GM23338 (cell line): ENCODE results near the gene NGDN. TPM values are rescaled to one million over a fixed set of nuclear protein-coding genes. Genes with fewer than 3 reads are reported as not detected.

ENCODE experiments used
- ATAC-seq: fragments of 200-7000 bp; cut with Tn5 transposase; 3 replicates; pipeline ENCODE4 v1.9.1; 2020
- DNase-seq: peaks from one replicate; pipeline ENCODE4 v3.0.0-alpha.2; 2015; ENCODE audit warnings: low spot score
- H2AFZ ChIP-seq: fragments of 200-600 bp; sonication (generic); 2 replicates; pipeline ENCODE4 v1.8.0; 2016; ENCODE audit warnings: antibody characterized with exemption, mild to moderate bottlenecking, moderate library complexity
- H3F3A ChIP-seq: fragments of 200-600 bp; sonication (generic); replicated peaks from 2 replicates; pipeline ENCODE4 v1.8.0; 2017; ENCODE audit warnings: antibody characterized with exemption, mixed run types, low read depth
- H3K27ac ChIP-seq: fragments of 200-600 bp; sonication (generic); 2 replicates; pipeline ENCODE4 v1.6.1; 2016; ENCODE audit warnings: low read depth
- H3K27me3 ChIP-seq: fragments of 200-600 bp; sonication (generic); 2 replicates; pipeline ENCODE4 v1.8.0; 2016; ENCODE audit warnings: mild to moderate bottlenecking, mixed run types, moderate library complexity; ENCODE audit not compliant: insufficient read depth
- H3K36me3 ChIP-seq: fragments of 200-600 bp; sonication (generic); 2 replicates; pipeline ENCODE4 v1.8.0; 2016; ENCODE audit warnings: mild to moderate bottlenecking; ENCODE audit not compliant: insufficient read depth
- H3K4me1 ChIP-seq: fragments of 200-600 bp; sonication (generic); 2 replicates; pipeline ENCODE4 v1.8.0; 2016; ENCODE audit warnings: mild to moderate bottlenecking, moderate library complexity; ENCODE audit not compliant: insufficient read depth
- H3K4me2 ChIP-seq: fragments of 200-600 bp; sonication (generic); 2 replicates; pipeline ENCODE4 v1.7.1; 2017; ENCODE audit warnings: mixed run types
- H3K4me3 ChIP-seq: fragments of 200-600 bp; sonication (generic); 2 replicates; pipeline ENCODE4 v1.6.1; 2016; ENCODE audit warnings: mixed run types
- H3K79me2 ChIP-seq: fragments of 200-600 bp; sonication (generic); replicated peaks from 2 replicates; pipeline ENCODE4 v1.8.0; 2017; ENCODE audit warnings: mild to moderate bottlenecking; ENCODE audit not compliant: insufficient read depth
- H3K9me2 ChIP-seq: fragments of 200-600 bp; sonication (generic); 2 replicates; pipeline ENCODE4 v1.8.0; 2017; ENCODE audit not compliant: insufficient read depth
- H4K20me1 ChIP-seq: fragments of 200-600 bp; sonication (generic); replicated peaks from 2 replicates; pipeline ENCODE4 v1.8.0; 2017; ENCODE audit warnings: mild to moderate bottlenecking; ENCODE audit not compliant: insufficient read depth
- H3K27ac Mint-ChIP-seq: 2 replicates; pipeline ENCODE4 v1.8.0; 2020; ENCODE audit warnings: inconsistent platforms, mild to moderate bottlenecking, moderate library complexity, mixed read lengths
- H3K27me3 Mint-ChIP-seq: 3 replicates; pipeline ENCODE4 v1.8.0; 2022; ENCODE audit warnings: low read depth, mild to moderate bottlenecking, moderate library complexity, mixed read lengths, inconsistent platforms; ENCODE audit not compliant: insufficient read depth, poor library complexity
- H3K36me3 Mint-ChIP-seq: 3 replicates; pipeline ENCODE4 v1.8.0; 2021; ENCODE audit warnings: low read depth, mild to moderate bottlenecking, inconsistent platforms, moderate library complexity, mixed read lengths
- H3K4me1 Mint-ChIP-seq: 3 replicates; pipeline ENCODE4 v1.8.0; 2020; ENCODE audit warnings: mild to moderate bottlenecking, inconsistent platforms, mixed read lengths
- H3K4me3 Mint-ChIP-seq: 3 replicates; pipeline ENCODE4 v1.8.0; 2021; ENCODE audit warnings: moderate library complexity, mild to moderate bottlenecking, inconsistent platforms, mixed read lengths
- H3K9me3 Mint-ChIP-seq: 3 replicates; pipeline ENCODE4 v1.8.0; 2020; ENCODE audit warnings: moderate library complexity, mild to moderate bottlenecking, inconsistent platforms, mixed read lengths
- CREB1 ChIP-seq: fragments of 250-450 bp; sonication (Bioruptor Pico); IDR thresholded peaks from 2 replicates; pipeline ENCODE4 v1.5.0; 2020; ENCODE audit warnings: low read depth, mild to moderate bottlenecking, moderate library complexity
- ETS1 ChIP-seq: IDR thresholded peaks from 2 replicates; pipeline ENCODE4 v1.6.1; 2016; ENCODE audit warnings: antibody characterized with exemption
- EZH2 ChIP-seq: fragments of 200-600 bp; sonication (generic); IDR thresholded peaks from one replicate; pipeline ENCODE4 v1.8.0; 2017; ENCODE audit warnings: antibody characterized with exemption, mild to moderate bottlenecking, low read depth; ENCODE audit not compliant: unreplicated experiment
- EZH2phosphoT487 ChIP-seq: fragments of 200-600 bp; sonication (generic); IDR thresholded peaks from one replicate; pipeline ENCODE4 v1.8.1; 2018; ENCODE audit warnings: antibody characterized with exemption; ENCODE audit not compliant: unreplicated experiment
- NANOG ChIP-seq: IDR thresholded peaks from 2 replicates; pipeline ENCODE4 v1.6.1; 2016; ENCODE audit warnings: antibody characterized with exemption, borderline replicate concordance
- POLR2AphosphoS5 ChIP-seq: IDR thresholded peaks from 2 replicates; pipeline ENCODE4 v1.6.1; 2016; ENCODE audit warnings: antibody characterized with exemption, low read depth
- ZNF331 ChIP-seq: fragments of 250-450 bp; sonication (Bioruptor Pico); IDR thresholded peaks from 2 replicates; pipeline ENCODE4 v1.5.0; 2020; ENCODE audit warnings: low read depth, mild to moderate bottlenecking, moderate library complexity
- polyA plus RNA-seq: library from polyadenylated mRNA; unstranded; fragments of >200 nt; fragmentation: Nextera tagmentation; extraction: Ambion mirVana; gene quantifications from 2 replicates; pipeline ENCODE4 v1.2.1, GENCODE V29; 2016
- total RNA-seq: library from RNA; depleted of rRNA; stranded (reverse); fragments of >200 nt; shearing (Covaris generic); gene quantifications from 2 replicates; pipeline ENCODE4 v1.2.3, GENCODE V29; 2014

Gene NGDN
- total and polyA plus RNA-seq, 2 experiments from 2014 or later: 48.6 to 90.8 TPM

GRCh38 chr14:23465261-23465660 is 4.2 kb upstream of the NGDN start:
- Mint-ChIP-seq H3K4me1 (0 out of 3 replicates have a peak, but pooled peaks cover 3% of the 10 kb centered on the region), H3K27ac (no peak overlapping the region), H3K36me3 (no peaks in the 10 kb centered on the region), H3K27me3 (no peaks in the 10 kb centered on the region), H3K4me3 (no peak overlapping the region), H3K9me3 (no peaks in the 10 kb centered on the region; the same call in 2 of the 3 replicates)
- 0 out of 2 replicates have a peak, but pooled peaks cover 3% of the 10 kb centered on the region for H3K9me2 ChIP-seq
- peaks cover 5% of the 10 kb centered on the region for H3K79me2 ChIP-seq
- DNase-seq (no peak), ATAC-seq (no peak)
- H3K36me3 ChIP-seq: no peaks in the 10 kb centered on the region
- no peak overlapping the region for H2AFZ ChIP-seq
- no peaks in the 10 kb centered on the region for H4K20me1 ChIP-seq
- peaks cover under 1% of the 10 kb centered on the region; the same call in 1 of the 2 replicates for H3K4me1 ChIP-seq
- H3K27ac ChIP-seq: no peak overlapping the region
- no peaks in the 10 kb centered on the region for H3K27me3 ChIP-seq
- H3F3A ChIP-seq: peaks cover 2% of the 10 kb centered on the region; the same call in 1 of the 2 replicates
- no peak overlapping the region for H3K4me3 ChIP-seq
- H3K4me2 ChIP-seq: no peak overlapping the region
- TF ChIP-seq CREB1 (CRISPR knock-in tag) (no peak), ZNF331 (CRISPR knock-in tag) (no peak), EZH2phosphoT487 (no peak), ETS1 (no peak)

GRCh38 chr14:23468704-23469126 is 788 bp upstream of the NGDN start:
- TF ChIP-seq NANOG: no peak
- no peak for TF ChIP-seq ETS1
- no peak for TF ChIP-seq POLR2AphosphoS5
- no peak for TF ChIP-seq EZH2
- Mint-ChIP-seq H3K27me3 (peaks cover 2% of the 10 kb centered on the region), H3K4me3 (no peak overlapping the region), H3K9me3 (no peaks in the 10 kb centered on the region), H3K27ac (no peak overlapping the region), H3K36me3 (peaks cover 30% of the 10 kb centered on the region), H3K4me1 (peaks cover 6% of the 10 kb centered on the region; the same call in 1 of the 3 replicates)
- Histone ChIP-seq H3F3A (peaks cover 7% of the 10 kb centered on the region; the same call in 1 of the 2 replicates), H4K20me1 (no peaks in the 10 kb centered on the region), H3K27me3 (no peaks in the 10 kb centered on the region), H3K36me3 (peaks cover 22% of the 10 kb centered on the region), H3K4me1 (peaks cover 4% of the 10 kb centered on the region; the same call in 1 of the 2 replicates), H3K27ac (peak overlapping the region; percentile 39; the same call in 1 of the 2 replicates), H2AFZ (peak overlapping the region; percentile 1; the same call in 1 of the 2 replicates), H3K4me3 (peak overlapping the region; percentile 32; the same call in 1 of the 2 replicates), H3K9me2 (0 out of 2 replicates have a peak, but pooled peaks cover 3% of the 10 kb centered on the region), H3K4me2 (peak overlapping the region; percentile 36; the same call in 1 of the 2 replicates), H3K79me2 (peaks cover 17% of the 10 kb centered on the region)
- DNase-seq (no peak), ATAC-seq (peak; percentile 23)
